Measurements from ENCODE around the gene GPS1.

GPS1 gene

GRCh38 chr17:82031885-82032627 lies 19.6 kb upstream of the GPS1 start:
- Histone ChIP-seq H3K4me1 (ENCODE audit: control insufficient read depth in 1 of 2, insufficient read depth in 2 of 2, low read length in 2 of 2) (peaks cover 5 to 13% of the 10 kb centered on the region in 2 experiments), H2AK5ac (ENCODE audit: low read length) (no peak overlapping the region), H3K79me1 (ENCODE audit: low read length) (peaks cover 9% of the 10 kb centered on the region), H3K27ac (ENCODE audit: low read depth, low read length) (no peak overlapping the region), H3K4ac (ENCODE audit: low read depth, low read length) (no peak overlapping the region), H3K36me3 (ENCODE audit: control insufficient read depth in 1 of 2, insufficient read depth in 2 of 2, low read length in 2 of 2) (peaks cover 8 to 16% of the 10 kb centered on the region in 2 experiments), H4K8ac (ENCODE audit: low read depth, low read length) (peak overlapping the region; percentile 7), H3K14ac (ENCODE audit: low read length) (peak overlapping the region; percentile 33), H2AFZ (ENCODE audit: insufficient read depth, low read length, poor library complexity) (peak overlapping the region; percentile 6), H3K4me2 (ENCODE audit: low read length) (peak overlapping the region; percentile 62), H2BK120ac (ENCODE audit: insufficient read depth, low read length, poor library complexity) (no peak overlapping the region), H4K12ac (ENCODE audit: low read depth, low read length) (no peak overlapping the region), H3K4me3 (ENCODE audit: low read depth, low read length) (peak overlapping the region; percentile 20), H3K18ac (ENCODE audit: low read length) (peak overlapping the region; percentile 23), H2BK12ac (ENCODE audit: low read length) (no peak overlapping the region), H2BK5ac (ENCODE audit: low read depth, low read length, poor library complexity) (no peak overlapping the region), H3K79me2 (ENCODE audit: control insufficient read depth, insufficient read depth, low read length, poor library complexity) (peaks cover 5% of the 10 kb centered on the region), H3K27me3 (ENCODE audit: insufficient read depth, low read length) (no peaks in the 10 kb centered on the region), H3K9me3 (ENCODE audit: insufficient read depth, low read depth, low read length) (peaks cover 3% of the 10 kb centered on the region), H3K9ac (ENCODE audit: low read length) (no peak overlapping the region), H4K91ac (ENCODE audit: low read depth, low read length) (peak overlapping the region; percentile 60), H3K23ac (ENCODE audit: low read length) (no peak overlapping the region)
- WGBS (ENCODE audit: extremely low coverage, insufficient coverage, insufficient read length) = no CpG with 5 or more reads among the region's 59 CpGs
- DNase-seq = peak in 1 of 2 donors; percentile 72

- Histone ChIP-seq H4K12ac (ENCODE audit: low read depth, low read length) (no peak overlapping the region), H3K79me1 (ENCODE audit: low read length) (peaks cover 9% of the 10 kb centered on the region), H3K9me3 (ENCODE audit: insufficient read depth, low read depth, low read length) (peaks cover 1% of the 10 kb centered on the region), H3K4me3 (ENCODE audit: low read depth, low read length) (no peak overlapping the region), H3K4me1 (ENCODE audit: control insufficient read depth in 1 of 2, insufficient read depth in 2 of 2, low read length in 2 of 2) (peaks cover 5 to 13% of the 10 kb centered on the region in 2 experiments), H3K79me2 (ENCODE audit: control insufficient read depth, insufficient read depth, low read length, poor library complexity) (peaks cover 5% of the 10 kb centered on the region), H2BK12ac (ENCODE audit: low read length) (no peak overlapping the region), H3K36me3 (ENCODE audit: control insufficient read depth in 1 of 2, insufficient read depth in 2 of 2, low read length in 2 of 2) (peaks cover 8 to 9% of the 10 kb centered on the region in 2 experiments), H3K4ac (ENCODE audit: low read depth, low read length) (no peak overlapping the region), H3K27ac (ENCODE audit: low read depth, low read length) (no peak overlapping the region), H2BK120ac (ENCODE audit: insufficient read depth, low read length, poor library complexity) (no peak overlapping the region), H3K18ac (ENCODE audit: low read length) (no peak overlapping the region), H3K9ac (ENCODE audit: low read length) (no peak overlapping the region), H3K27me3 (ENCODE audit: insufficient read depth, low read length) (no peaks in the 10 kb centered on the region), H2AK5ac (ENCODE audit: low read length) (no peak overlapping the region), H4K91ac (ENCODE audit: low read depth, low read length) (no peak overlapping the region), H3K23ac (ENCODE audit: low read length) (no peak overlapping the region), H2BK5ac (ENCODE audit: low read depth, low read length, poor library complexity) (no peak overlapping the region), H4K8ac (ENCODE audit: low read depth, low read length) (no peak overlapping the region), H3K4me2 (ENCODE audit: low read length) (no peak overlapping the region), H2AFZ (ENCODE audit: insufficient read depth, low read length, poor library complexity) (no peak overlapping the region), H3K14ac (ENCODE audit: low read length) (no peak overlapping the region)
- no CpG with 5 or more reads among the region's 38 CpGs for WGBS (ENCODE audit: extremely low coverage, insufficient coverage, insufficient read length)
- DNase-seq = no peak
Observed at GRCh38 chr17:82033359-82034085, 18.2 kb upstream of the GPS1 start.

GRCh38 chr17:82034371-82035011 lies 17.2 kb upstream of the GPS1 start:
- Histone ChIP-seq H4K12ac (ENCODE audit: low read depth, low read length) (no peak overlapping the region), H3K4me3 (ENCODE audit: low read depth, low read length) (no peak overlapping the region), H3K14ac (ENCODE audit: low read length) (no peak overlapping the region), H2BK12ac (ENCODE audit: low read length) (no peak overlapping the region), H3K4me2 (ENCODE audit: low read length) (no peak overlapping the region), H3K23ac (ENCODE audit: low read length) (no peak overlapping the region), H2BK120ac (ENCODE audit: insufficient read depth, low read length, poor library complexity) (no peak overlapping the region), H3K27ac (ENCODE audit: low read depth, low read length) (no peak overlapping the region), H3K9ac (ENCODE audit: low read length) (no peak overlapping the region), H3K36me3 (ENCODE audit: control insufficient read depth in 1 of 2, insufficient read depth in 2 of 2, low read length in 2 of 2) (peaks cover 6 to 8% of the 10 kb centered on the region in 2 experiments), H3K18ac (ENCODE audit: low read length) (no peak overlapping the region), H3K79me2 (ENCODE audit: control insufficient read depth, insufficient read depth, low read length, poor library complexity) (peaks cover 5% of the 10 kb centered on the region), H4K91ac (ENCODE audit: low read depth, low read length) (no peak overlapping the region), H3K9me3 (ENCODE audit: insufficient read depth, low read depth, low read length) (peaks cover 1% of the 10 kb centered on the region), H4K8ac (ENCODE audit: low read depth, low read length) (no peak overlapping the region), H3K4me1 (ENCODE audit: control insufficient read depth in 1 of 2, insufficient read depth in 2 of 2, low read length in 2 of 2) (peaks cover 5 to 13% of the 10 kb centered on the region in 2 experiments), H3K79me1 (ENCODE audit: low read length) (peaks cover 9% of the 10 kb centered on the region), H2AFZ (ENCODE audit: insufficient read depth, low read length, poor library complexity) (no peak overlapping the region), H3K4ac (ENCODE audit: low read depth, low read length) (no peak overlapping the region), H3K27me3 (ENCODE audit: insufficient read depth, low read length) (no peaks in the 10 kb centered on the region), H2BK5ac (ENCODE audit: low read depth, low read length, poor library complexity) (no peak overlapping the region), H2AK5ac (ENCODE audit: low read length) (no peak overlapping the region)
- DNase-seq = no peak
- WGBS (ENCODE audit: extremely low coverage, insufficient coverage, insufficient read length) = no CpG with 5 or more reads among the region's 23 CpGs

- Histone ChIP-seq H3K79me2 (ENCODE audit: control insufficient read depth, insufficient read depth, low read length, poor library complexity) (peaks cover 5% of the 10 kb centered on the region), H3K18ac (ENCODE audit: low read length) (no peak overlapping the region), H2AK5ac (ENCODE audit: low read length) (no peak overlapping the region), H3K9me3 (ENCODE audit: insufficient read depth, low read depth, low read length) (no peaks in the 10 kb centered on the region), H3K9ac (ENCODE audit: low read length) (no peak overlapping the region), H4K8ac (ENCODE audit: low read depth, low read length) (no peak overlapping the region), H4K91ac (ENCODE audit: low read depth, low read length) (no peak overlapping the region), H3K14ac (ENCODE audit: low read length) (no peak overlapping the region), H3K27me3 (ENCODE audit: insufficient read depth, low read length) (no peaks in the 10 kb centered on the region), H3K79me1 (ENCODE audit: low read length) (peaks cover 9% of the 10 kb centered on the region), H3K4me3 (ENCODE audit: low read depth, low read length) (no peak overlapping the region), H4K12ac (ENCODE audit: low read depth, low read length) (no peak overlapping the region), H2BK5ac (ENCODE audit: low read depth, low read length, poor library complexity) (no peak overlapping the region), H3K4me1 (ENCODE audit: control insufficient read depth in 1 of 2, insufficient read depth in 2 of 2, low read length in 2 of 2) (peaks cover 5 to 13% of the 10 kb centered on the region in 2 experiments), H2AFZ (ENCODE audit: insufficient read depth, low read length, poor library complexity) (no peak overlapping the region), H2BK12ac (ENCODE audit: low read length) (no peak overlapping the region), H3K4ac (ENCODE audit: low read depth, low read length) (no peak overlapping the region), H2BK120ac (ENCODE audit: insufficient read depth, low read length, poor library complexity) (no peak overlapping the region), H3K23ac (ENCODE audit: low read length) (no peak overlapping the region), H3K4me2 (ENCODE audit: low read length) (no peak overlapping the region), H3K36me3 (ENCODE audit: control insufficient read depth in 1 of 2, insufficient read depth in 2 of 2, low read length in 2 of 2) (peaks cover 6 to 8% of the 10 kb centered on the region in 2 experiments), H3K27ac (ENCODE audit: low read depth, low read length) (no peak overlapping the region)
- no peak for DNase-seq
- WGBS (ENCODE audit: extremely low coverage, insufficient coverage, insufficient read length) = no CpG with 5 or more reads among the region's 8 CpGs
Observed at GRCh38 chr17:82035488-82035887, 16.2 kb upstream of the GPS1 start.
